Panc1 (cell line): ENCODE results near the gene VASH2.

Experiments
- POLR2AphosphoS5 ChIP-seq: IDR thresholded peaks from 2 replicates; pipeline ENCODE4 v1.6.1; 2012; ENCODE audit warnings: mild to moderate bottlenecking, low read depth, low read length, moderate library complexity
- TF ChIP-seq, protein P1 (sequence below): fragments of 450-650 bp; IDR thresholded peaks from 2 replicates; pipeline ENCODE4 v1.5.1; 2017; ENCODE audit warnings: mild to moderate bottlenecking

DNA sequence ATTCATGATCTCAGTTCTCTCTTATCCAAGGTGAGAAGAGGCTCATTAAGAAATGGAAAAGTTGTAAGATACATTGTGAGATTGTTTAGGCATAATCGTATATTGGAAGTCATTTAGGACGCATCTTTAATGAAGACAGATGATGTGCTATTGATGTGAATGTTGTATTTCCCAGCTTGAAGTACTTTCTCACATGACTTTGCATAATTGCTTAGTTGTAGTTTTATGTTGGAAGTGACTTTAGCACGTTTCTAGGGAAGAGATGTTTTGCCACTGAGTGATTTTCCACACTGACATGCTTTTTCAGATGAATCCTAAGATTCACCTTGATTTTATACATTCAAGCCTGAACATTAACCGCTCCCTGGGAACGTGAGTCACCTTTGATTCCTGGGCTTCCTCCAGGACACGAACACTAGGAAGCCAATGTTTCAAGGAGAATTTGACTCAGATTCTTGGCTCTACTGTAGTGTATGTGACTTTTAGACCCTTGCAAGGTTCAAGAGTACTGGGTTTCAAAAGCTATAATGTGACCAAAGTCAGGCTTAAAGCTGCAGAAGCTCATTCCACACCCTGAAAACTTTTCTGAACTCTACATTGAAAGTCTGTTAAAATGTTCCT is 37.5 kb downstream of the VASH2 start:
- TF ChIP-seq, protein P1, sequence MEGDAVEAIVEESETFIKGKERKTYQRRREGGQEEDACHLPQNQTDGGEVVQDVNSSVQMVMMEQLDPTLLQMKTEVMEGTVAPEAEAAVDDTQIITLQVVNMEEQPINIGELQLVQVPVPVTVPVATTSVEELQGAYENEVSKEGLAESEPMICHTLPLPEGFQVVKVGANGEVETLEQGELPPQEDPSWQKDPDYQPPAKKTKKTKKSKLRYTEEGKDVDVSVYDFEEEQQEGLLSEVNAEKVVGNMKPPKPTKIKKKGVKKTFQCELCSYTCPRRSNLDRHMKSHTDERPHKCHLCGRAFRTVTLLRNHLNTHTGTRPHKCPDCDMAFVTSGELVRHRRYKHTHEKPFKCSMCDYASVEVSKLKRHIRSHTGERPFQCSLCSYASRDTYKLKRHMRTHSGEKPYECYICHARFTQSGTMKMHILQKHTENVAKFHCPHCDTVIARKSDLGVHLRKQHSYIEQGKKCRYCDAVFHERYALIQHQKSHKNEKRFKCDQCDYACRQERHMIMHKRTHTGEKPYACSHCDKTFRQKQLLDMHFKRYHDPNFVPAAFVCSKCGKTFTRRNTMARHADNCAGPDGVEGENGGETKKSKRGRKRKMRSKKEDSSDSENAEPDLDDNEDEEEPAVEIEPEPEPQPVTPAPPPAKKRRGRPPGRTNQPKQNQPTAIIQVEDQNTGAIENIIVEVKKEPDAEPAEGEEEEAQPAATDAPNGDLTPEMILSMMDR, result no peak
- no peak for TF ChIP-seq POLR2AphosphoS5
